Natural killer cell (primary cell): ENCODE measurements around the gene QRFP. TPM values are rescaled to one million over a fixed set of nuclear protein-coding genes. Genes with fewer than 3 reads are reported as not detected.
A peak's percentile ranks its signal among the peaks of the same experiment; 100 is the strongest.

ENCODE experiments used
- ATAC-seq, 3 donors: fragments of 150-1000 bp in 2 of 3; fragments of 200-7000 bp in 1 of 3; cut with Tn5 transposase; 1 replicate in 1 of 3; 2 replicates in 2 of 3; pipeline ENCODE4 v1.10.0; 2021; ENCODE audit warnings: mild to moderate bottlenecking in 2 of 3, moderate library complexity in 2 of 3
- DNase-seq, 2 donors: peaks; one replicate each; pipeline versions ENCODE4 v3.0.0 to v3.0.0-alpha.2; 2013 to 2021; ENCODE audit warnings: mixed read lengths in 1 of 2
- H3K27ac ChIP-seq: one replicate; pipeline ENCODE4 v1.5.1; 2013; ENCODE audit warnings: mild to moderate bottlenecking, low read length
- H3K27me3 ChIP-seq: one replicate; pipeline ENCODE4 v1.6.1; 2013; ENCODE audit warnings: low read length; ENCODE audit not compliant: control insufficient read depth, insufficient read depth
- H3K36me3 ChIP-seq: one replicate; pipeline ENCODE4 v1.6.1; 2013; ENCODE audit warnings: low read length; ENCODE audit not compliant: control insufficient read depth, insufficient read depth
- H3K4me1 ChIP-seq: one replicate; pipeline ENCODE4 v1.6.1; 2013; ENCODE audit warnings: low read length; ENCODE audit not compliant: control insufficient read depth, insufficient read depth
- H3K4me3 ChIP-seq: one replicate; pipeline ENCODE4 v1.5.1; 2013; ENCODE audit warnings: low read length
- H3K9me3 ChIP-seq: one replicate; pipeline ENCODE4 v1.6.1; 2013; ENCODE audit warnings: low read length; ENCODE audit not compliant: control insufficient read depth, insufficient read depth
- H3K27ac Mint-ChIP-seq, 2 donors: one replicate each; pipeline ENCODE4 v1.8.0; 2022; ENCODE audit warnings: mild to moderate bottlenecking in 2 of 2, mixed read lengths in 2 of 2, moderate library complexity in 1 of 2
- H3K27me3 Mint-ChIP-seq, 2 donors: one replicate each; pipeline ENCODE4 v1.8.0; 2022; ENCODE audit warnings: low read depth in 2 of 2, mixed read lengths in 2 of 2
- H3K36me3 Mint-ChIP-seq: one replicate; pipeline ENCODE4 v1.8.0; 2022; ENCODE audit warnings: mixed read lengths
- H3K4me1 Mint-ChIP-seq, 2 donors: one replicate each; pipeline ENCODE4 v1.8.0; 2022; ENCODE audit warnings: mixed read lengths in 2 of 2
- H3K4me3 Mint-ChIP-seq: one replicate; pipeline ENCODE4 v1.8.0; 2022; ENCODE audit warnings: mild to moderate bottlenecking, moderate library complexity, mixed read lengths
- H3K9me3 Mint-ChIP-seq, 2 donors: one replicate each; pipeline ENCODE4 v1.8.0; 2022; ENCODE audit warnings: mixed read lengths in 2 of 2
- CTCF ChIP-seq: fragments of 200-600 bp; IDR thresholded peaks from one replicate; pipeline ENCODE4 v1.8.0; 2022; ENCODE audit warnings: antibody characterized with exemption
- WGBS: methylation state at CpG from one replicate; pipeline ENCODE4 v1.1.7; 2013; ENCODE audit warnings: missing lambda C conversion rate; ENCODE audit not compliant: insufficient coverage; 5-methylcytosine and 5-hydroxymethylcytosine counted together
- intact Hi-C: fragments of 100-400 bp; cut with micrococcal nuclease; formaldehyde crosslinking; loops from one replicate; pipeline ENCODE4 v1.14.2; 2022
- total RNA-seq, 4 donors: library from RNA; stranded (reverse); fragments of 120-200 nt in 1 of 4; gene quantifications; one replicate each; pipeline versions ENCODE4 v1.2.3 to v1.2.4, GENCODE V29; 2013 to 2022

Gene QRFP
- total RNA-seq, 3 donors from 2014 or later (not counting 1 experiment from before 2014, with no cell fraction given) = not detected

GRCh38 chr9:130843049-130843908 is 53.3 kb downstream of the QRFP start:
- DNase-seq (no peak), ATAC-seq (peak in 1 of 3 donors; percentile 15)
- Histone ChIP-seq H3K27ac (no peak overlapping the region), H3K36me3 (no peaks in the 10 kb centered on the region), H3K4me3 (no peak overlapping the region), H3K4me1 (no peaks in the 10 kb centered on the region), H3K27me3 (no peaks in the 10 kb centered on the region), H3K9me3 (no peaks in the 10 kb centered on the region)
- Mint-ChIP-seq H3K9me3 (no peaks in the 10 kb centered on the region), H3K27me3 (no peaks in the 10 kb centered on the region), H3K4me3 (no peak overlapping the region), H3K27ac (peak overlapping the region in 1 of 2 donors; percentile 0), H3K36me3 (no peaks in the 10 kb centered on the region), H3K4me1 (peaks cover 35 to 46% of the 10 kb centered on the region in 2 donors)
- 90% methylated on average over 9 of the region's 9 CpGs for WGBS
- no peak for TF ChIP-seq CTCF
- intact Hi-C loops = no loop called here

Other genes starting within 250 kb of the QRFP start
- gene PRDM12, start 232.2 kb downstream of the QRFP start, total RNA-seq = under 1 TPM in 2 of 3 donors, not detected in 1; 0.09 to 0.15 TPM
- 10 to 100 TPM; 40.7 to 49.0 (median 47.1) TPM for gene EXOSC2, start 203.0 kb downstream of the QRFP start, total RNA-seq
- gene ABL1, start 61.6 kb downstream of the QRFP start, total RNA-seq = 10 to 100 TPM; 49.7 to 65.6 (median 53.8) TPM
- not detected for gene FIBCD1, start 42.4 kb upstream of the QRFP start, total RNA-seq
- not detected for gene LAMC3, start 112.4 kb upstream of the QRFP start, total RNA-seq
- not detected for gene AIF1L, start 199.7 kb upstream of the QRFP start, total RNA-seq
- gene NUP214, start 228.8 kb upstream of the QRFP start, total RNA-seq = 100 to 1,000 TPM; 125 to 133 (median 132) TPM